Measurements from ENCODE around the gene HLA-DRA. TPM values are rescaled to one million over a fixed set of nuclear protein-coding genes. Genes with fewer than 3 reads are reported as not detected.

The HLA-DRA gene
- total RNA-seq, 4 donors from 2014 or later: 43.7 to 98.5 (median 57.3) TPM

DNA sequence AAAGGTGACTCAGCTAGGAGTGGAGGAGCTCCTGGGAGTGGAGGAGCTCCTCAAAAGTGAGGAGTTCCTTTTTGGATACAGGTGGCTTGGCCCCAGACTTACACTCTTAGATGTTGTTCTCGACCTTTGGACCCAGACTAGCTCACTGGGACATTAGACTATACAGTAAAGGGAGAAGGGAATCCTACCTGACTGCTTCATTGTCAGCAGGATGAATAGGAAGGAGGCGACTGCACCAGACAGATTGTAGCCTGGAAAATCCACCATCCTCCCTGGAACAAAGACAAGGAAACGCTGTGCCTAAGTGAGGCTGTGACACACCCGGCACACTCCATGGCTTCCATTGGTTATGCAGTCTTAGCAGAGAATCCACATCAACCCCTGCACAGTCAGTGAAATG lies 32.8 kb upstream of the HLA-DRA start, which contains the start of gene BTNL2:
TSS of gene BTNL2 (minus strand) at position 325 of the 400 bp plus-strand sequence. CDS start at position 267, 58 bp downstream.
- no peak for DNase-seq
- no peak within 1 kb of the TSS for H3K4me3 ChIP-seq
- no peaks in the 10 kb centered on the region for H3K9me3 ChIP-seq
- TF ChIP-seq POLR2A (IDR thresholded peaks at IDR 0.05) (no peak), CTCF (IDR thresholded peaks at IDR 0.05 in 4 of 5, conservative IDR thresholded peaks at IDR 0.05 in 1 of 5) (no peak)
- no peaks in the 10 kb centered on the region for H3K4me1 ChIP-seq
- ATAC-seq: no peak
- no peak within 1 kb of the TSS for H3K27ac ChIP-seq
- intact Hi-C loops (cut with DNase I; ENCODE audit: low total_unique reads): no loop called here
- H3K27me3 ChIP-seq: peaks cover 0 to 16% (median 15%) of the 10 kb centered on the region in 3 donors
- no peaks in the 10 kb centered on the region for H3K36me3 ChIP-seq
- in situ Hi-C loops (cut with MboI; ENCODE audit: low sequenced_read_pairs in 4 of 4): no loop called here

GRCh38 chr6:32410906-32411305 lies 28.8 kb upstream of the HLA-DRA start:
- no peak overlapping the region for H3K4me3 ChIP-seq
- no peak for TF ChIP-seq CTCF (IDR thresholded peaks at IDR 0.05 in 4 of 5, conservative IDR thresholded peaks at IDR 0.05 in 1 of 5)
- no peak for TF ChIP-seq POLR2A (IDR thresholded peaks at IDR 0.05)
- H3K27ac ChIP-seq: no peak overlapping the region
- in situ Hi-C loops (cut with MboI; ENCODE audit: low sequenced_read_pairs in 4 of 4) (loop anchor here in 2 of 4 donors (10.0 kb wide), 2 partner anchors 284 to 384 kb away; no protein-coding TSS in a partner anchor), intact Hi-C loops (cut with DNase I; ENCODE audit: low total_unique reads) (no loop called here)
- DNase-seq (no peak), ATAC-seq (no peak)
- H3K9me3 ChIP-seq: no peaks in the 10 kb centered on the region
- H3K27me3 ChIP-seq: peaks cover 0 to 15% (median 6%) of the 10 kb centered on the region in 3 donors
- H3K4me1 ChIP-seq: peaks cover 0 to 3% of the 10 kb centered on the region in 2 donors
- no peaks in the 10 kb centered on the region for H3K36me3 ChIP-seq

DNA sequence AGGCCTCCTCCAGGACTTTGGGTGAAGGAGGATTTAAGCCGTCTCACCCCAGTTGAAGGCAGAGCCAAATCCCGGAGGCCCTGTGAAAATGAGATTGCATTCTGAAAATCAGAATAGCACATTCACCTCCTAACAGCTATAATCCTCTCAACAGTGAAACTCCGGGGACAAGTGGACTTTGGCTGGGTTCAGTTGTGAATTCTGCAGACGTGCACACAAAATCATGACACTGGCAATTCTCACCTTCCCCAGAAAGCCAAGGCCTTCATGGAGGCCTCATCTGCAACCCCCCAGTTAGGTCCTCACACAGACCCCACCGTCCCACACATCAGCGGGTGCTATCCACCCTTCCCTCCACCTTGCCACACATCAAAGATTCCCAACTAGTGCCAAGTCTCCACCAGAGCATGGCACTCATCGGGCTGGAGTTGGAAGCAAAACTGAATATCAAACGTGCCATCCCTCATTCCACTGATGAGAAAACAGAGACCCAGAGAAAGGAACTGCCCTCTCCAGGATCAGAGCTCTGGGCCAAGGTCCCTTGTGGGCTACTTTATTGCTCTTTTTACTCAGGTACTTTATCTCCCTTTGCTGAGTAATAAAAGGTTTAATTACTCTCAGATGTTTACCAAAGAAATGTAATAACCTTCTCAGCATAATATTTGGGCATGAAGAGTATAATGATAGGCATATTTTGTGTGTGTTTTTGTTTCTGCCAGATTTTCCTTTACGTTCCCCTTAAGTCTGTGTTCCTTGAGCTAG lies 27.9 kb upstream of the HLA-DRA start:
- no peak for ATAC-seq
- Histone ChIP-seq H3K4me1 (peaks cover 0 to 3% of the 10 kb centered on the region in 2 donors), H3K27ac (no peak overlapping the region), H3K27me3 (peaks cover 0 to 15% (median 4%) of the 10 kb centered on the region in 3 donors), H3K9me3 (no peaks in the 10 kb centered on the region), H3K4me3 (no peak overlapping the region), H3K36me3 (no peaks in the 10 kb centered on the region)
- intact Hi-C loops (cut with DNase I; ENCODE audit: low total_unique reads) (no loop called here), in situ Hi-C loops (cut with MboI; ENCODE audit: low sequenced_read_pairs in 4 of 4) (loop anchor here in 2 of 4 donors (10.0 kb wide), 2 partner anchors 283 to 383 kb away; no protein-coding TSS in a partner anchor)
- no peak for DNase-seq
- TF ChIP-seq CTCF (IDR thresholded peaks at IDR 0.05 in 4 of 5, conservative IDR thresholded peaks at IDR 0.05 in 1 of 5): no peak
- TF ChIP-seq POLR2A (IDR thresholded peaks at IDR 0.05): no peak

- Histone ChIP-seq H3K9me3 (no peaks in the 10 kb centered on the region), H3K4me3 (no peak overlapping the region), H3K4me1 (peaks cover 0 to 3% of the 10 kb centered on the region in 2 donors), H3K27me3 (peaks cover 0 to 11% (median 6%) of the 10 kb centered on the region in 3 donors), H3K36me3 (no peaks in the 10 kb centered on the region), H3K27ac (no peak overlapping the region)
- TF ChIP-seq CTCF (IDR thresholded peaks at IDR 0.05 in 4 of 5, conservative IDR thresholded peaks at IDR 0.05 in 1 of 5) (peak; percentile 64 to 94 (median 85)), POLR2A (IDR thresholded peaks at IDR 0.05) (no peak)
- peak; percentile 42 to 46 for DNase-seq
- ATAC-seq: peak; percentile 45 to 71
- intact Hi-C loops (cut with DNase I; ENCODE audit: low total_unique reads) (loop anchor here (1.0 to 2.0 kb wide), 2 partner anchors 287 to 384 kb away; no protein-coding TSS in a partner anchor), in situ Hi-C loops (cut with MboI; ENCODE audit: low sequenced_read_pairs in 4 of 4) (loop anchor here in 2 of 4 donors (10.0 kb wide), 2 partner anchors 281 to 381 kb away; no protein-coding TSS in a partner anchor)
Measured at GRCh38 chr6:32413427-32414047, 26.1 kb upstream of the HLA-DRA start.

Measured in gastrocnemius medialis (tissue), 4 donors.